ENCODE data around the gene SPATA9.

The SPATA9 gene

DNA sequence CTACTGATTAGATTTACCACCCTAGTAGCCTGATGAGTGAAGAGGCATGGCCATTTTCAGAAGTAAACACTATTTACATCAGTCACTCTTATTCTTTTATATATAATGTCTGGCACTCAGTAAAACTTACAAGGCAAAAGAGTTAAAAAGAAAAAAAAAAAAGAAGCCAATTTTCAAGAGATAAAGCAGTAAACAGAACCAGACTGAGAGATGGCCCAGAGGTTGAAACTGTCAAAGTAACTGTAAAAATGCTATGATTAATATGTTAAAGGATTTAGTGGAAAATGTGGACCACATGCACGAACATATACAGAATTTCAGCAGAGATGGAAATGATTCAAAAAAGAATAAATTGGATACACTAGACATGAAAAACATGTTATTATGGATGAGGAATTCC, 69.3 kb downstream of the SPATA9 start:
- no peak for DNase-seq

DNA sequence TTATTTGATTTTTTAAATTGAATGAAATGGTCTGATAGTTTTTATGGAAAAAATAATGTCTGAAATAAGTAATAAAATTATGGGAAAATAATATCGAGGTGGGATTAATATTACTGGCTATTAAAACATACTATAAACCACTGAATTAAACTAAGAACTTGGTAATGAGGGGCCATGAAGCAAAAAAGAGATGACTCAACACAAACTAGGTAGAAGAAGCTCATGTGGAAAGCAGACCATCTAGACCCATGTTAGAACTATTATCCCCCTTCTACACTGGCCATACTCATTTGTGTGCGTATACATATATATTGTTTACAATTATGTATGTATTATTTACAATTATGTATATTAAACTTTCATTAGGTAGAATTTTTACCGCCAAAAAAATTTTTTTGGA, 71.4 kb downstream of the SPATA9 start:
- no peak for DNase-seq

DNA sequence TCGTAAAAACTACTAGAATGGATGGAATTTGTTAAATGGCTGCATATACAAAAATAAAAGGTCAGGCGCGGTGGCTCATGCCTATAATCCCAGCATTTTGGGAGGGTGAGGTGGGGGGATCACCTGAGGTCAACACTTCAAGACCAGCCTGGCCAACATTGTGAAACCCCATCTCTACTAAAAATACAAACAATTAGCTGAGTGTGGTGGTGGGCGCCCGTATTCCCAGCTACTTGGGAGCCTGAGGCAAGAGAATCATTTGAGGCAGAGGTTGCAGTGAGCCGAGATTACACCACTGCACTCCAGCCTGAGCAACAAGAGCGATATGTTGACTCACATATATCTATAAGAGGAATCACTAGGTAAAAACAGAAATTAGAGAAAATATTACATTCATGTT, 72.2 kb downstream of the SPATA9 start:
- DNase-seq: no peak

DNA sequence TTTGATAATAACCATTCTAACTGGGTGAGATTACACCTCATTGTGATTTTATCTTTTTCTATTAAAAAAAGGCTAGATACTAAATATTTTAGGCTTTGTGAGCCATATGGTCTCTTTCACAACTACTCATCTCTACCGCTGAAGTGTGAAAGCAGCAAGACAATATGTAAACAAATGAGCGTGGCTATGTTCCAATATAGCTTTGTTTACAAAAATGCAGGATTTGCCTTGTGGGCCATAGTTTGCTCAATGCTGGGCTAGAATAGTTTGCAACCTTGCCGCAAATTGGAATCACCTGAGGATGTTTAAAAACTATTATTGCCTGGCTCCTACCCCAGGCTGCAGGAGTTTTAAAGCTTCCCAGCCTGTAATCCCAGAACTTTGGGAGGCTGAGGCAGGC, 73.1 kb downstream of the SPATA9 start:
- DNase-seq: no peak

All from NCI-H1092 (cell line).